Activated CD4-positive, alpha-beta T cell treated with anti-CD3 and anti-CD28 coated beads, Interleukin-2, amount 50 U/mL, for 24 hours (primary cell): Measurements from ENCODE around the gene AK2.
"Not testable (repeated sequence)": the region's sequence is repeated elsewhere in the genome, so short reads cannot be mapped to it uniquely, and the experiment has no call there.

Experiments
- DNase-seq, 2 donors: peaks; one replicate each; pipeline ENCODE4 v3.0.0-alpha.2; 2020; ENCODE audit warnings: low read depth in 1 of 2, low spot score in 1 of 2

Gene AK2

GRCh38 chr1:32975055-32975454 is 61.6 kb downstream of the AK2 start:
- not testable (repeated sequence) for DNase-seq

- not testable (repeated sequence) for DNase-seq
Measured at GRCh38 chr1:32973458-32973857, 63.2 kb downstream of the AK2 start.

- no peak for DNase-seq
Measured at GRCh38 chr1:32972814-32973428, 63.8 kb downstream of the AK2 start.

- no peak for DNase-seq
Measured at GRCh38 chr1:32971576-32971975, 65.1 kb downstream of the AK2 start.

- DNase-seq = no peak
Measured at GRCh38 chr1:32971156-32971555, 65.5 kb downstream of the AK2 start.

GRCh38 chr1:32969566-32969965 is 67.1 kb downstream of the AK2 start:
- DNase-seq = no peak

GRCh38 chr1:32967888-32968568 is 68.7 kb downstream of the AK2 start:
- no peak for DNase-seq

- no peak for DNase-seq
Measured at GRCh38 chr1:32966900-32967299, 69.8 kb downstream of the AK2 start.

- no peak for DNase-seq
Measured at GRCh38 chr1:32965251-32965747, 71.4 kb downstream of the AK2 start.

- peak; percentile 86 to 92 for DNase-seq
Measured at GRCh38 chr1:32964461-32965250, 72.0 kb downstream of the AK2 start, which contains the start of gene RNF19B. RNF19B (minus strand) TSS chr1:32964809; CDS start chr1:32964685, 124 bp downstream.

GRCh38 chr1:32963746-32964460 is 72.8 kb downstream of the AK2 start:
- peak in 1 of 2 donors; percentile 31 for DNase-seq

- DNase-seq = no peak
Measured at GRCh38 chr1:32962248-32962896, 74.3 kb downstream of the AK2 start.

- no peak for DNase-seq
Measured at GRCh38 chr1:32960819-32961355, 75.8 kb downstream of the AK2 start.

- DNase-seq = no peak
Measured at GRCh38 chr1:32960342-32960741, 76.3 kb downstream of the AK2 start.

GRCh38 chr1:32958827-32959226 is 77.9 kb downstream of the AK2 start:
- no peak for DNase-seq
